GM19468 (cell line): ENCODE results near the gene STK32B.
"Not testable (repeated sequence)": the region's sequence is repeated elsewhere in the genome, so short reads cannot be mapped to it uniquely, and the experiment has no call there.

Experiments
- ATAC-seq: cut with Tn5 transposase; IDR thresholded peaks from one replicate; pipeline ENCODE4 v1.9.1; 2021; ENCODE audit warnings: mild to moderate bottlenecking, moderate library complexity, moderate number of reproducible peaks; ENCODE audit not compliant: unreplicated experiment; ENCODE audit errors: extremely low read depth

The STK32B gene

DNA sequence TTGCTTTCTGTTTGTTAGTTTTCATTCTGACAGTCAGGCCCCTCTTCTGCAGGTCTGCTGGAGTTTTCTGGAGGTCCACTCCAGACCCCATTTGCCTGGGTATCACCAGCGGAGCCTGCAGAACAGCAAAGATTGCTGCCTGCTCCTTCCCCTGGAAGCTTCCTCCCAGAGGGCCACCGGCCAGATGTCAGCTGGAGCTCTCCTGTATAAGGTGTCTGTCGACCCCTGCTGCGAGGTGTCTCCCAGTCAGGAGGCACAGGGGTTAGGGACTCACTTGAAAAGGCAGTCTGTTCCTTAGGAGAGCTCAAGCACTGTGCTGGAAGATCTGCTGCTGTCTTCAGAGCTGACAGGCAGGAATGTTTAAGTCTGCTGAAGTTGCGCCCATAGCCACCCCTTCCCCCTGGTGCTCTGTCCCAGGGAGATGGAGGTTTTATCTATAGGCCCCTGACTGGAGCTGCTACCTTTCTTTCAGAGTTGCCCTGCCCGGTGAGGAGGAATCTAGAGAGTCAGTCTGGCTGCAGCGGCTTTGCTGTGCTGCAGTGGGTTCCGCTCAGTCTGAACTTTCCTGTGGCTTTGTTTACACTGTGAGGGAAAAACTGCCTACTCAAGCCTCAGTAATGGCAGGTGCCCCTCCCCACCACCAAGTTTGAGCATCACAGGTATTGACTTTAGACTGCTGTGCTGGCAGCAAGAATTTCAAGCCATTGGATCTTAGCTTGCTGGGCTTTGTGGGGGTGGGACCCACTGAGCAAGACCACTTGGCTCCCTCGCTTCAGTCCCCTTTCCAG is 246.9 kb downstream of the STK32B start:
- ATAC-seq: not testable (repeated sequence)

GRCh38 chr4:5300283-5300682 is 249.0 kb downstream of the STK32B start:
- no peak for ATAC-seq

GRCh38 chr4:5307928-5308327 is 256.6 kb downstream of the STK32B start:
- ATAC-seq: no peak

GRCh38 chr4:5322321-5322720 is 271.0 kb downstream of the STK32B start:
- ATAC-seq: no peak

DNA sequence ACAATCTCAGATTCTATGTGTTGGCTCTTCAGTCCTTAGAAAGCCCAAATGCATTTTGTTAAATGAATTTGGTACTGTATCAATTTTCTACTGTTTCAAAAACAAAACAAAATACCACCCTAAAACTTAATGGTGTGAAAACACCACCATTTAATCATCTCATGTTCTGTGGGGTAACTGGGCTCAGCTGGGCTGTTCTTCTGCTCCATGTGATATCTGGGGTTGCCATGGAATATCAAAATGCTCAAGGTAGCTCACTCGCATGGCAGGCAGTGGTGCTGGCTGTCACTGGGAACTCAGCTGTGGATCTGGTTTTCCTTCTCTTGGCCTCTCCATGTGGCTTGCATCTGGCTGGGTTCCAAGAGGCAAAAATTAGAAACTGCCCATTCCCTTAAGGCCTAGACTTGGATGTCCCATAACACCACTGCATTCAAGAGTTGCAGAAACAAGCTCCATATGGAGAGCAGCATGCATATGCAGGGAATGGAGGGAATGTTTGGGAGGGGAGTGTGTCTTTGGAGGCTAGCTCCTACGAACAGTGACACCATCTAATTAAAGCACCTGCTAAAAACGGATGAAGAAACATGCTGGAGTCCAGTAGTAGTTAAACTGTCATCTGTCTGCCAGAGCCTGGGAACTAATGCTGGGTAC is 279.2 kb downstream of the STK32B start:
- ATAC-seq: no peak

GRCh38 chr4:5337731-5338130 is 286.5 kb downstream of the STK32B start:
- ATAC-seq: no peak

DNA sequence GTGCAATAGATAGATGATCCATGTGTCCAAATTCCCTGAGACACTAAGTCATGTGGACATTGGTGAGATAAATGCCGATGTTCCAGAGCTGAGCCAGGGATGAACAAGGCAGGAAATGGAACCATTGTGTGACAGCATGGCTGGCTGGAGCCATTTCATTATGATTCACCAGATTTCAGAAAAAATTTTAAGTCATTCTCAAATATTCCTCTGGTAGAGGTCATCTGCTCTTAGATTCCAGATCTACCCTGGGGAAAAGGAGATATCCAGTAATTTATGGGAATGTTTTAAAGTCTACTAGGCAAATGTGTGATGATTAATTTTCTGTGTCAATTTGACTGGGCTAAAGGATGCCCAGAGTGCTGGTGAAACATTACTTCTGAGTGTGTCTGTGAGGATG is 287.3 kb downstream of the STK32B start:
- ATAC-seq: no peak

DNA sequence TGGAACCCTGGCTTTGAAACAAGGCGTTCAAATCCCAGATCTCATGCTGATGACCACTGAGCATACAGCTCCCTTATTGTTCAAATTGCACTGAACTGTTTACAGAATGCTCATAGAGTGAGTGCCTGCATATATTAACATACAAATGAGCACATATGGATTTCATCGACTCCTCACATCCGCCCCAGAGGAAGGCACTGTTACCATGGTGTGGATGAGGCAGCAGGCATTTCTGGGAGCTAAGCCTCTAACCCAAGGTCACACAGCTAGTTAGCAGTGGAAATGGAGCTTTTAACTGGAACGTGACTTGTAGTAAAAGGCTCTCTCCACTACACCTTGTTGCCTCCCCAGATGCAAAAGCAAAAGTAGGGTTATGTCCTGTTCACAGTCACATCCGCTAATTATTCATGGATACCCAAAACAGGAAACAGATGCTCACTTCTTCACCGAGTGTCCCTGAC is 289.7 kb downstream of the STK32B start:
- no peak for ATAC-seq

DNA sequence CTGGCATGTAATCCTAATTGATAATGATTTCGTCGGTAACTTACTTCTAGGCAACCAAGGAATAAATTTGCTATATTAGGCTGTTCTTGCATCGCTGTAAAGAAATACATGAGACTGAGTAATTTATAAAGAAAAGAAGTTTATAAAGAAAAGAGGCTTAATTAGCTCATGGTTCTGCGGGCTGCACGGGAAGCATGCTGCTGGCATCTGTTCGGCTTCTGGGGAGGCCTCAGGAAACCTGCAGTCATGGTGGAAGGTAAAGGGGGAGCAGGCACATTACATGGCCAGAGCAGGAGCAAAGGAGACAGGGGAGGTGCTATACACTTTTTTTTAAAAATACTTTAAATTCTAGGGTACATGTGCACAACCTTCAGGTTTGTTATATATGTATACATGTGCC is 290.2 kb downstream of the STK32B start:
- ATAC-seq: no peak

- no peak for ATAC-seq
Observed at GRCh38 chr4:5355846-5356245, 304.6 kb downstream of the STK32B start.

GRCh38 chr4:5357870-5358269 is 306.6 kb downstream of the STK32B start:
- ATAC-seq: no peak

- no peak for ATAC-seq
Observed at GRCh38 chr4:5361968-5362367, 310.7 kb downstream of the STK32B start.

DNA sequence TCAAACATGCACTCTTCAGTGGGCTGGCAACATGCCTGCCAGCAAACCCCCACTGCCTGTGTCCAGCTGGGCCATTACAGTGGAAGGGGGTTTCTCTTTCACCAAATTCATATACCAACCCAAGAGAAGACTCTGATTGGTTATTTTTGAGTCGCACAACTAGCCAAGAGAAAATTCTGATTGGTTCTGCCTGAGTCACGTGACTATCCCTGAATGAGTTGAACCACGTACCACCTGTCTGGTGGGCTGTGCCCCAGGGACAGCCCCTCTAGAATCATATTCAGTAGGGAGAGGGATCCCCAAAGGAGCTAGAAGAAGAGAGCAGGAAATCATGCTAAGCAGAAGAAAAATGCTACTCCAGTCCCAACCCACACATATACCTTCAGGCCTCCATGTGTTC is 313.1 kb downstream of the STK32B start:
- ATAC-seq: no peak

- ATAC-seq: no peak
Observed at GRCh38 chr4:5365071-5366008, 314.1 kb downstream of the STK32B start.

GRCh38 chr4:5366009-5366386 is 314.7 kb downstream of the STK32B start:
- ATAC-seq: no peak

- ATAC-seq: no peak
Observed at GRCh38 chr4:5366421-5366820, 315.1 kb downstream of the STK32B start.

DNA sequence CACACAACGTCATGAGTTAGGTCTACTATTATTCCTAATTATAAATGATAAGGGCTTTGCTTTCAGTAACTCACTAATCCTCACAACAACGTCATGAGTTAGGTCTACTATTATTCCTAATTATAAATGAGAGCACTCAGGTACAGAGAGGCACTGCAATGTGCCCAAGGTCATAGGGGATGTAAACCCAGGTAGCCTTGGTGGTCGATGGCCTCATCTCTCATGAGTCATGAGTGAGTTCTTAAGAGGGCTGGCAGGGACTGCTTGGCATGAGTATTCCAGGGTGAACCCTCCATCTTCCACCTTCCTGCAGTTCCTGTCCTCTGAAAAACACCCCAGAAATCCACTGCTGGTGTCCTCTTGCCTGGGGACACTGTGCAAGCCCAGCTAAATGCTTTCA is 317.1 kb downstream of the STK32B start:
- ATAC-seq: no peak

GRCh38 chr4:5370286-5370685 is 319.0 kb downstream of the STK32B start:
- ATAC-seq: no peak

- no peak for ATAC-seq
Observed at GRCh38 chr4:5371415-5372190, 320.3 kb downstream of the STK32B start.

DNA sequence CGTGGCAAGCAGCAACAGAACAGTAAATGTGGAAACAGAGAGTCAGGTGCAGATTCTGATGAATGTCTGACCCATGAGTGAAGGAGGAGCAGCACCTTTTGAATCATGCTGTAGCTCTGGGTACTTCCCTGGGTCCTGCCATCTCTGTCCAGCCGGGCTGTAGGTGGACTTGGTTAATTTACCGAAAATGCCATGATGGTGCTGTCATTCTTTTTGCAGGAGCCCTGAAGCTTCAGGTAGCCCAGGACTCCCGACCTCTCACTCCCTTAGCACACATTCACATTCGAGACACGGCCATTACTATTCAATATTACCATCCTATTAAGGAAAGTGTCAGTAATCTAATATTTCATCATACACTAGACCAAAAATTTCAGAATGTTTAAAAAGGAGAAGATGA is 320.9 kb downstream of the STK32B start:
- ATAC-seq: no peak
